ENCODE data around the gene LAMC1. TPM values are rescaled to one million over a fixed set of nuclear protein-coding genes. Genes with fewer than 3 reads are reported as not detected.

LAMC1 gene
- total RNA-seq, 1 experiment from 2014 or later, result 113 TPM

GRCh38 chr1:183137782-183138181 lies 114.6 kb downstream of the LAMC1 start:
- TF ChIP-seq POLR2AphosphoS5 (IDR thresholded peaks at IDR 0.05; ENCODE audit: low read depth, low read length) (no peak), TCF7L2 (IDR thresholded peaks at IDR 0.05; ENCODE audit: low read depth, low read length) (no peak), CTCF (IDR thresholded peaks at IDR 0.05) (no peak), REST (IDR thresholded peaks at IDR 0.05; ENCODE audit: insufficient read depth in 1 of 2, low read depth in 2 of 2, low read length in 1 of 2) (no peak), SIN3A (IDR thresholded peaks at IDR 0.05; ENCODE audit: borderline replicate concordance, insufficient read depth, low read depth, low read length) (no peak)
- BruUV-seq (replicated peaks), result no TSS peak
- H3K4me1 ChIP-seq (ENCODE audit: control insufficient read depth, insufficient read depth, low read length), result no peaks in the 10 kb centered on the region
- intact Hi-C loops (cut with micrococcal nuclease; ENCODE audit: unreplicated experiment) (no loop called here), in situ Hi-C loops (cut with HindIII; ENCODE audit: low pct_unique_long_range_greater_than_20kb, low sequenced_read_pairs) (no loop called here)
- no peak overlapping the region for H3K4me3 ChIP-seq (ENCODE audit: low read depth in 2 of 2, low read length in 2 of 2)
- H3K27ac ChIP-seq (ENCODE audit: low read length), result no peak overlapping the region
- POLR2A ChIA-PET, result no interaction called here
- H3K27me3 ChIP-seq (ENCODE audit: control insufficient read depth, insufficient read depth, low read length), result no peaks in the 10 kb centered on the region
- no peaks in the 10 kb centered on the region for H3K9me3 ChIP-seq (ENCODE audit: control insufficient read depth, insufficient read depth, low read depth, low read length)
- DNase-seq (ENCODE audit: low read depth, low spot score) (no peak), ATAC-seq (no peak)
- H3K36me3 ChIP-seq (ENCODE audit: control insufficient read depth, insufficient read depth, low read length), result peaks cover 10% of the 10 kb centered on the region
- CTCF ChIA-PET, result no interaction called here

DNA sequence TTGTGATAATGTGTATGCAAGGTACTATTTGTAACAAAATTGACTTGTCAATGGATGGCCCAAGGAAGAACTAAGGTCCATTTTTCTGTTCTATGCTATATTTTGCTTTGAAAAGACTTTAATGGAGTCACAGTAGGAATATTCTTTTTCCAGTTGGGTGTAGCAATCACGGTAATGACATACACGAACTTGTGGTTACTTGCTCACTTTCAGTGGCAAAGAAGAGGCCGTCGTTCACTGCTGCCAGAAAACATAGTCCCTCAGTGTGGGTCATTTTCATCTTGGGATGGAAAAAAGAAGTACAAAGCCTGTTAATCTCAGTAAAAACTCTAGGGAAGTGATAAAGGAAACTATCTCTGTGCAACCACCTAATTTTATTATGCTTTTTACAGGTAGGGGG lies 115.1 kb downstream of the LAMC1 start:
- H3K9me3 ChIP-seq (ENCODE audit: control insufficient read depth, insufficient read depth, low read depth, low read length), result no peaks in the 10 kb centered on the region
- no peak overlapping the region for H3K4me3 ChIP-seq (ENCODE audit: low read depth in 2 of 2, low read length in 2 of 2)
- H3K4me1 ChIP-seq (ENCODE audit: control insufficient read depth, insufficient read depth, low read length), result no peaks in the 10 kb centered on the region
- peaks cover 9% of the 10 kb centered on the region for H3K36me3 ChIP-seq (ENCODE audit: control insufficient read depth, insufficient read depth, low read length)
- ChIA-PET POLR2A (no interaction called here), CTCF (no interaction called here)
- in situ Hi-C loops (cut with HindIII; ENCODE audit: low pct_unique_long_range_greater_than_20kb, low sequenced_read_pairs) (no loop called here), intact Hi-C loops (cut with micrococcal nuclease; ENCODE audit: unreplicated experiment) (no loop called here)
- no peak overlapping the region for H3K27ac ChIP-seq (ENCODE audit: low read length)
- ATAC-seq (no peak), DNase-seq (ENCODE audit: low read depth, low spot score) (no peak)
- no peaks in the 10 kb centered on the region for H3K27me3 ChIP-seq (ENCODE audit: control insufficient read depth, insufficient read depth, low read length)
- TF ChIP-seq SIN3A (IDR thresholded peaks at IDR 0.05; ENCODE audit: borderline replicate concordance, insufficient read depth, low read depth, low read length), result no peak
- no peak for TF ChIP-seq TCF7L2 (IDR thresholded peaks at IDR 0.05; ENCODE audit: low read depth, low read length)
- no peak for TF ChIP-seq REST (IDR thresholded peaks at IDR 0.05; ENCODE audit: insufficient read depth in 1 of 2, low read depth in 2 of 2, low read length in 1 of 2)
- TF ChIP-seq POLR2AphosphoS5 (IDR thresholded peaks at IDR 0.05; ENCODE audit: low read depth, low read length), result no peak
- no peak for TF ChIP-seq CTCF (IDR thresholded peaks at IDR 0.05)
- BruUV-seq (replicated peaks), result no TSS peak

Data from Panc1 (cell line).